GM21717 (cell line): ENCODE data around the gene IP6K3.

Source experiments
- ATAC-seq: cut with Tn5 transposase; IDR thresholded peaks from one replicate; pipeline ENCODE4 v1.9.1; 2021; ENCODE audit warnings: mild to moderate bottlenecking, moderate library complexity; ENCODE audit not compliant: unreplicated experiment

IP6K3 gene

GRCh38 chr6:33678932-33679490 lies 67.7 kb downstream of the IP6K3 start:
- ATAC-seq = no peak

GRCh38 chr6:33678233-33678931 lies 68.3 kb downstream of the IP6K3 start:
- no peak for ATAC-seq

GRCh38 chr6:33677689-33678088 lies 69.0 kb downstream of the IP6K3 start:
- no peak for ATAC-seq

GRCh38 chr6:33677143-33677660 lies 69.5 kb downstream of the IP6K3 start:
- ATAC-seq = no peak

GRCh38 chr6:33676416-33677142 lies 70.1 kb downstream of the IP6K3 start:
- no peak for ATAC-seq

- ATAC-seq = no peak
These were observed 70.7 kb downstream of the IP6K3 start for GRCh38 chr6:33675968-33676367.

- ATAC-seq = no peak
These were observed 72.9 kb downstream of the IP6K3 start for GRCh38 chr6:33673851-33674250.

GRCh38 chr6:33672808-33673207 lies 73.9 kb downstream of the IP6K3 start:
- no peak for ATAC-seq

- ATAC-seq = no peak
These were observed 75.0 kb downstream of the IP6K3 start for GRCh38 chr6:33671744-33672072.
